ENCODE results near the gene ENC1.

The ENC1 gene

DNA sequence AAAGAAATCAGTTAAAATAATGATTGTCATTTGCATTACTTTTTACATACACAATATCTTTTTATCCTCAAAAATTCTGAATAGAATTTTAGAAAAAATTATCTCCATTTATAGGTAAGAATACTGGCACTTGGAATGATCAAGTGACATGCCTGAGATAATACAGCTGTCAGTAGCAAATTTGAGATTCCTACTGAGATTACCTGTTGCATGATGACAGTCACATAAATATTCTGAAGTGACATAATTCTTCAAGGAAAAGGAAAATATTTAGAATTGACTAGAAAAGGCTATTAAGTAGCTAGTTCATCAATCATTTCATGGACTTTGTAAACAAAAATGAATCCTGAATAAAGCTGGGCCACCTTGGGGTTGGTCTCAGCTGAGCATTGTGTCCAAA is 15.2 kb upstream of the ENC1 start:
- DNase-seq: no peak

DNA sequence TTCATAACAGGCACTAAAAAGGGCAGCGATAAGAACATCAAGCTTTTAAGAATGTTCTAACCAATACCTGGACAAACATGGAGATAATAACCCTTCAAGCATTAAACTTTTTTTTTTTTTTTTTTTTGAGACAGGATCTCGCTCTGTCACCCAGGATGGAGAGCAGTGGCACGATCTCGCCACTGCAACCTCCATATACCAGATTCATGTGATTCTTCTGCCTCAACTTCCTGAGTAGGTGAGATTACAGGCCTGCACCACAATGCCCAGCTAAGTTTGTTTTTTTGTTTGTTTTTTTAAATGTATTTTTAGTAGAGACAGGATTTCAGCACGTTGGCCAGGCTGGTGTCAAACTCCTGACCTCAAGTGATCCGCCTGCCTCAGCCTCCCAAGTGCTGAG is 14.7 kb upstream of the ENC1 start:
- DNase-seq: no peak

DNA sequence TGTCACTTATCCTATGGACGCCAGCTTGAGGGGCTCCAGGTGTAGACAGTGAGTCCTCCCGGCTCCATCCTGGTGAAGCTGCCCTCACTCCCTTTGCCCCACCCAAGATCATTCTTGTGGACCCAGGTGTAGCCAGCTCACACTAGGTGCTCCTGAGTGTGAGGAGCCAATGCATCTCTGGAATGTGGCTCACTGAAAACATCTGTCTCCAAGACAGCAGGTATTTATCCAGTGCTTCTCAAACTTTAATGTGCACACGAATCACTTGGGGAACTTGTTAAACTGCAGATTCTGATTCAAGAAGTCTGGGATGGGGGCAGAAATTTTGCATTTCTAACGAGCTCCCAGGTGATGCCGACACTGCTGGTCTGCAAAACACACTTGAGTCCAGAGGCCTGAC is 13.5 kb upstream of the ENC1 start:
- no peak for DNase-seq

DNA sequence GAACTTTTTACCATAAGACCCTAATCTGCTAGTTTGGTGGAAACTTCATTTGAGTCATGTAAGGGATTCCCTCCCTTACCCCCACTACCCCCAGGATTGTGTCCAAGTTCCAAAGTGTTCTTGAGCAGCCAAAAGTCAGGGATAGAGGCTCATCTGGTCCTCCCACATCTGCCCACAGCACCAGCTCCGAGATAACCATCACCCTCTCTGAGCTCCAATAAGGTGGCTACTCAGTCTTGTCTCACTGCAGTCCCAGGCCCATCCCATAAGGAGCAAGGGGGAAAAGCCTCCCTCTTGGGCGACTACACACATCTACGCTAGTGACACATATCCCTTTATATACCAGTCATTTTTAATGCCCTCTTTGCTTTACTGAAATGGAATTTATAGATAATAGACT is 12.0 kb upstream of the ENC1 start:
- no peak for DNase-seq

DNA sequence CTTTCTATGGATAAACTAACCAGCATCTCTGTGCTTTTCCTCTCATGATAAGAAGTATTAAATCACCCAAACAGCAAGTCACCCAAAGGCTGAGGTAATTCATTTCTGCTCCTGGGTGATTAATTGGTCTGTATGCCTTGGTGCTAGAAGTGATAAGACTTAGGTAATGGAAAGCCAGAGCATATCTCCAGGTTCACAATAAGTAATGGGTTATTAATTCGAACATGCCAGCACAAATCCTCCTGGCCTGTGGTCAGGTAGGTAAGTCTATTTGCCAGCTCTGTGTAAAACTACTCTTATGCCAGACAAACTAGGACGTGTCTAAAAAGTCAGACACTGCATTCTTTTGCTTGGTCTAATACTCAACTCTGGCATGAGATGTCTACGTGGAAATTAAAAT is 11.2 kb upstream of the ENC1 start:
- no peak for DNase-seq

DNA sequence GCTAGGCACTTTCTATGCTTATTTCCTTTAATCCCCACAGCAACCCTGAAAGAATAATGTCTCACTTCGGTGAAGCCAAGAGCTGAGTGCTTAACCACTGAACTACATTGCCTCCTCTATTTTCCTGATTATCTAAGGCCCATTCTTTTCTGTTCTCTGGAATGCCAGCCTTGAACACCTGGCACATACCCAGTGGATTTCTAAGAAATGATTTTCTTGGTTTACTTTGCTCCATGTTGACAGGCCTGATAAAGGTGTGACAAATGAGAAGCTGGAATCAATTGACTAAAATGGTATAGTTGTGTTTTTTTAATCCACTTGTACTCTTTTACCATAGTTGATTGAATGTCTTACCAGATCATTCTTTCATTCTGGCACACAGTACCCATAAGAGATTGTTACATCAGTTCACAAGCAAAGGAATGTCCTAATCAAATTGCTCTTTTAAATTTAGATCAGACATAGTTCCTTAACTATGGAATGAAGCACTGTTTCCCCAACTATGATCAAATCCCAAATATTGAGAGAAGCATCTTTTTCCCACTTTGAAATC is 9.0 kb upstream of the ENC1 start:
- DNase-seq: no peak

DNA sequence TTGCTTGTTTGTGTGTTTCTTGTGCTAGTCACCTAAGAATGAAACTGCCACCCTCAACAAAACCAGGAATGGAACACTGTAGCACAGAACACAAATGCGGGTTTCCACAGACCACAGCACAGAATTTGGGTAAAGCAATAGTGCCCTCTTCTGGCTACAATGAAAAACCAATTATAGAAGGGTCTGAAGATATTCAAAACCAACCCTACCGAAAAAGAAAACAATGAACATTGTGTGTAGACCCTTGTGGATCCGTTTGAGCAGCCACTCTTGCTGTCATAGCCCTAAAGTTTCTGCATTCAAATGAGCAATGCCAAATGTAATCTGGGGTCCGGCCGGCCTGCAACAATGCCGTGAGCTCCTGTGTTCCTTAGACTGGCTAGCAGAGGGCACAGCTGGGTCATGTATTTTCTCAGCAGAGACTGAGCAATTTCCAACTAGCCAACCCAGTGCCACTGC is 8.3 kb upstream of the ENC1 start:
- DNase-seq: no peak

DNA sequence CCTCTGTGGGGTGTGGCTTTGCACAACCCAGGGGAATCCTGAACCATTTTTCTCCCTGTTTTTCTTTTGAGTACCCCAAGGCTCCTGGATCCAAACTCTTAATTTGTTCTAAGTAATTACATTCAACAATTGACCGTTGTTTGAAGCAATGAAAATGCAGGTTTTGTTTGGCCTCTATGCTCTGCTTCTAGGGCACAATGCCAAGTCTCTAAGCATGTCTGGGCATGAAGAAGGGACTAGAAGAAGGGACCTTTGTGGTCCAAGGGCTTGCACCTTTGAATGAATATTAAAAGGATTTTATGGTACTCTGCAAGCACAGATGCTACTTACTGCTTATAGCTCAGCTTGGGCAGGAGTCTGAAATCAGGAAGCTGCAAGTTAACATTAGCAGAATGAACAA is 6.6 kb upstream of the ENC1 start:
- DNase-seq: no peak

DNA sequence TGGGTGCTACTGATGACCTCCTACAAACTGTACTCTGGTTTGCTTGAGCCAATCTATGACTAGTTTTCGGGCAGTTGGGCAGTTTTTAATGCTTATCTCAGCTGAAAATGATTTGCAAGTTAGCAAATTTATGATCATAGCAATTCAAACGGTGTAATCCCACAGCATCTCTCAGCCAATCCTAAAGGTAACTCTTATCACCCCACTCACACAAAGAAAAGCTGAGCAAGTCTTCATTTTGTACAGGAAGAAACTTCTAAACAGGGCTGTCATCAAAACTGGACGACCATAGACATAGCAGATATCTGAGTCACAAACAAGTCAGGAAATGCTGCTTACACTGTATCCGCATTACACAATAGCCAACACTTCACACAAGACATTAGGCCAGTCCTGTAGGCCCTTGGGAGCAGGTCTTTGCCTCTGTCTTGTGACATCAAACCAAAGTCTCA is 2.6 kb upstream of the ENC1 start:
- DNase-seq: no peak

DNA sequence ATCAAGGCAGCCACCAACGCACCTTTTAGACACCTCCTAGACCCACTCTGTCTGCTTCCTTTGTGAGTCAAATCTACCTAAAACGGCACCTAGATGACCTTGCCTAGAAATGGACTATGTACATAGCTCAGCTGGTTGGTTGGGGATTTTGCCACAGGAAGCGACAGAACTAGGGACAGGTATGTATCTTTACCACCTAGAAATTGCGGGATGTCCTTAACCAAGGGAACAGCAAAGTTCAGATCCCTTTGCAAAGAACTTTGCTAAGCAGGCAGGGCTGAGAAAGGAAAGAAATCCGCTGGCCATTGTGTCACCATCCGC is 2.0 kb upstream of the ENC1 start:
- DNase-seq: no peak

DNA sequence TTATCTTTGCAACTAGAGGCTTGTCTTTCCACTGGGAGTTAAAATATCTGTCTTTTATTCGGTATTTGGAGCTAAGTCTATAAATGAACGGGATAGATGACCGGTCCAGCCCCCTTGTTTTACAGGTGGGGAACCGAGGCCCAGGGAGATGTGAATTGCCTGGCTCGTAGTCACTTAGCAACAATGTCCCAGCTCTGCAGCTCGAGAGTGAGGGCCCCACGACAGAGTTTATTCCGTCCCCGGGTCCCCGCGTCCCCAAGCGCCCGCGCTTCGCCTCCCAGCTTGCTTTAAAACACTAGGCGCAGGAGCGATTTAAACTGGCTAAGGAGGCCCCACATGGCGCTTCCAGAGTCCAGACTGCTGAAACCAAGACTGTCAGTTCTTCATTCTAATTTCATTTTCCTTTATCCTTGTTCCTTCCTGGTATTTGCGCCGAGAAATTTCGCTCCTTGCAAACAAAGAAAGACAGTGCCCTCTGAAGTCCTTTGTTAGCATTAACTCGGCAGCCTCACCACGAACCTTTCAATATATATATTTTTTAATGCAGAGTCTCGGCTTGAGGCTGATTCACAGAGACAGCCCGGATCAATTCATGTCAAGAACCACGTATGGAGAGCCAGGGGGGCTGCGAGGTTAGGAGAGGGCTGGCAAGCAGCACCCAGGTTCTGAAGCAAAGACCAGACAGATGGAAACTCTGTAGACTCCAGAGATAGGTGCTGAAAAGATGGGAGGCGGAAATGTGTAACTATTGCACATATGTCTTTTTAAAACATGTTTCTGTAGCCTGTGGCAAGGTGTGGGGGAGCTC is 1.4 kb upstream of the ENC1 start:
- no peak for DNase-seq

DNA sequence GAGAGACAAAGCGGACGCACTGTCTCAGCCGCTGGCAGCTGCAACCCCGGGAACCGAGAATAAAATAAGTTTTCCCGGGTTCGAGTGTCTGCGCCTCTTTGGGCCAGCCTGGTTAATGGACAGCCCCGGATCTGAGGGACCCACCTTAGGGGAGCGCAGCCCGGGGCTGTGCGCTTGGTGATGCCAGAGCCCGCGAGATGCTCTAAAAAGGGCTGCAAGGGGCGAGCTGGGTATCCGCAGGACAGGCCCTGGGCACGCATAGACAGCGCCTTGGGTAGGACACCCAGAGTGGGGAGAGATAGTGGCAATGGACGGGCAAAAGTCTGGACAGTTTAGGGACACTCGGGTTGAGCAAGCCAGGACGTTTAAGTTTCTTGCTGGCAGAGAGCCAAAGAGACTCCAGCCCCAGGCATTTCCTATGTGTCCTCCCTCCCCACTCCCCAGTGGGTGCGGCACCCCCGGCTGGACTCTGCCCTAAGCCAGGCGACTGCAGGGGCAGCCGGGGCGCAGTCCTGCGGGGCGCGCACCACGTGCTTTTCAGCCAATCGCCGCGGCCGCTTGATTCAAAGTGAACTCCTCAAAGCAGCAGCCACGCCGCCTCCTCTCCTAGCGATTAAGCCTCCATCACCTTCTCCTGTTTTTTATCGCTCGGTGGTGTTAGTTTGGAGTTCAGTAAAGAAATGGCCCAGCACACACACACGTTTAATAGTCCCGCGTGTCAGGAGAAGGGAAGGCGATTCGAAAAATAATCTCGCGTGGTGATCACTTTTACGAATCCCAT is 616 bp upstream of the ENC1 start:
- no peak for DNase-seq

DNA sequence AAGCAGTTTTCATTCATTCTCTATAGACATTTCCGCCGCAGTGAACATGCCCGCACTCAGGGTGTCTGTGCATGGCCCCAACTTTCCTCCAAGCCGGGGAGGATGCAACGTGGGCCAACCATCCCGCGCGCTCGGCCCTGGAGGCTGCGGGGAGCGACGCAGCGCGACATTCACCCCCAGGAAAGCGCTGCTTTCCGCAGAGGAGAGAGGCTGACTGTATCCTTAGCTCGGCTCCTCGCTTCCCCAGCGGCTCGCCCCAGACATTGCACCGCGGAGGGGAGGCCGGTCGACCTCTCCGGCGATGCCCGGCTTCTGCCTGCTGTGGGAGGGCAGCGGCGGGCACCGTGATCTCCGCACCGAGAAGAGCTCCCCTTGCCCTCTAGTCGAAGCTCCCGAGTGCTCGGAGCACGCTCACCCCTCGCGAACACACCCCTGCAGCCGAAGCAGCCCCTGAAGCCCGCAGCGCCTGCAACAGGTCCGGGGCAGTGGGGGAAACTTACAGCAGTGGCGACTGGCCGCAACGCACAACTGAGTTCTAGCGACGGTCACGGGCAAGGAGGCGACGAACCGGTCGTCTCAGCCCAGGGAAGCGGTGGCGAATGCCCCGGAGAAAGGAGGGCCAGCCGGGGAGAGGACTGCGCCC is 600 bp downstream of the ENC1 start:
- DNase-seq: no peak

DNA sequence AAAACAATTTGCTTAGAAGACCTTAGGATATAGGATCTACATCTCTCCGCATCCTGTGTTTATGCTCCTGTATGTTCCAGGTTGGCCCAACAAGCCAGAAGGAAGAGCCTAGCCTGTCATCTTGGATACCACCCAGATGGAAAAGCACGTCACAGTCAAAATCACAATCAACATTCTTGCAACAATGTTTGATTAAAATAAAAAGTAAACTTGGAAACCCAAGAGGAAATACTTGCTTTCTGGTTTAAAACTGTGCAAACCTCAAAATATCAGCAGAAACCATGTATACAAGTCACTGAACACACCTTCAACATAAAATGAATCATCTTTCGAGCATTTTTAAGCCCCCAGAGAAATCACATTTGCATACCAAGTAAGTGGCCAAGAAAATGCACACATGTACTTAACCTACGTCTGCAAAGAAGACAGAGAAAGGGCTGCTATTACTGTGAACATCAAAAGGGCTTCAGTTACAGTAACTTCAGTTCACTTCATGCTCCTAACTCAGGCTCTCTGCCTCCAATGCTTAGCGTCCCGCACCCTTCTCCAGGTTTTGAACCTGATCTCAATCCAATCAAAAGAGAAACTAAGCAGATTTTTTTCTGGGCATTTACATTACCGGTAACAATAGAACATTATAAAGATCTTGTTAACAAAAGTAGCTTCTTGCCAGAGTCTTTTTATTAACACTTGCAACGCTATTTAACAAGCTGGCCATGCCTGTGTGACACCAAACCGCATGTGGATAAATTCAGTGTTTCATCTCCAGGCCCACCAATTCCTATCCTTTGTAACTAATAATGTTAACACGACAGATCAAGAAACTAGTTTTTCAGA is 1.3 kb downstream of the ENC1 start:
- no peak for DNase-seq

DNA sequence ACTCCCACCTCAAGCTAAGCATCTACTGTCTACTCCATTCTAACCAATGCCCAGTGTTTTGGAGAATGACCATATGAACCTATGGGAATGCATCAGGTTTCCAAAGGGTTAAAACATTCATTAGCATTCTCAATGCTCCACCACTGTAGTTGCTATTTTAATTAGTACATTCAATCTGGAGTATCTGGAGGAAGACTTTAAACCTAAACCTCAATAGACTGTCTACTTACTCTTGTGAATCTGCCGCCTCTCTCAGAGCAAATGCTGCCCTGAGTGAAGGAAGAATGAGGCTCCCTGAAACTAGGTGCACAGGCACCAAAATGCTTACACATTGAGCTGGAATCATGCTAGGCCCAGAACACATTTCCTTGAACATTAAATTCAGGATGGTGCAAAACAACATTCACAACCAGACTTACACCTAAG is 2.0 kb downstream of the ENC1 start:
- DNase-seq: no peak

DNA sequence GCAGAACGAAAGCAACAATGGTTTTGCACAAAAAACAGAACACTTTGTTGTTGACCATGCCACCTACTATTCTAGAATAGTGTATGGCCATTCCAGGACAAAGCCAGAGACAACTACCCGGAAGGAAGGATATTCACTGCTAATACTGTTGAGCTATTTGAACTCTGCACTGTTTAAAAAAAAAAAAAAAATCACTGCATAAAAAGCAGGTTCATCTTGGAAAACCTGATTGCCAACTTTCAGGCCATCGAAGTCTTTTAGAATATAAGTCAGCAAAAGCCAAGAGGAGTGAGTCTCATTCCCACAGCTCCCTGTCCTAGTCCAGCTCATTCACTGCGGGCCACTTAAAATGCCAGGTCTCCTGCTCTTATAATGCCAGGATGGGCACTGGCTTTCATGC is 4.0 kb downstream of the ENC1 start:
- no peak for DNase-seq

DNA sequence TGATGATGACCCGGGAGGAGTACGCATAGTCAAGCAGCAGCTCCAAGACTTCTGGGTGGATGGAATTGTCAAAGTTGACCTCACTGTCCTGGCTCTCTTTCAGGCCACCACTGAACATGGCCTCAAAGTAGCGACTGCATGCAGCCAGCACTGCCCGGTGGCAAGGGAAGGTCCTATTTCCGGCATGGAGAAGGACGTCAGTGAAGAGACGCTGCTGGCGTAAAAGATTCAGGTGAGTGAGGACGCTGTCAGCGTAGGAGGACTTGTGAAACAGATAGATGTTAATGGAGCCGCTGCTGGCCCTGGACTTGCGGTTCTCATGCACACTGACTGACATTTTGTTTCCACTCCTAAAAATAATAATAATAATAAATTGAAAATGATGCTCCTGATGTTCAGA is 4.4 kb downstream of the ENC1 start:
- DNase-seq: no peak

DNA sequence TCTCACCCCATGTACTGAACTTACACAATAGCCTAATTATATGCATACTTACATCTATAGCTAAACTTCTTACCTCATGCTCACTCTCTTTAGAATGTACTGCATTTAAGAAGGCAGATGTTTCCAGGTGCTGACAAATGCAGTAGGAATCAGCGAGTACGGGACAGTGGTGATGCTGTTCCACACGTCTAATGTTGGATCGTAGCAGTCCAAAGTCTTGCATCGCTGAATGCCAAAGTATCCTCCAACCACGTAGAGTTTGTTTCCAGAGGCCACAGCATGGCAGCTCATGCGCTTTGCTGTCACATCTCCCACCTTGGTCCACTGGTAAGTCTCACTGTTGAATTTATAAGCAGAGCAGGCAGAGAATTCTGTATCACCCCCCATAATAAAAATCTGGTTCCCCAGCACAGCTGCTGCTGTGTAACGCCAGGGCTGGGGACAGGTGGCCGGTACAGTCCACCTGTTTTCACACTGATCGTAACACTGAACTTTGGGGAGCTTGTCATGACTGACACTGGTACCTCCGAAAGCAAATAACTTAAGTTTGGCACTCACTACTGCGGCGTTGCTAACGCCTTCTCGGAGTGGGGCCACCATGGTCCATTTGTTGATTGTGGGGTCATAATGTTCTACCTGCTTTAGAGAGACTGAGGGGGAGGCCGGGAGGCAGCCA is 5.8 kb downstream of the ENC1 start:
- DNase-seq: no peak

DNA sequence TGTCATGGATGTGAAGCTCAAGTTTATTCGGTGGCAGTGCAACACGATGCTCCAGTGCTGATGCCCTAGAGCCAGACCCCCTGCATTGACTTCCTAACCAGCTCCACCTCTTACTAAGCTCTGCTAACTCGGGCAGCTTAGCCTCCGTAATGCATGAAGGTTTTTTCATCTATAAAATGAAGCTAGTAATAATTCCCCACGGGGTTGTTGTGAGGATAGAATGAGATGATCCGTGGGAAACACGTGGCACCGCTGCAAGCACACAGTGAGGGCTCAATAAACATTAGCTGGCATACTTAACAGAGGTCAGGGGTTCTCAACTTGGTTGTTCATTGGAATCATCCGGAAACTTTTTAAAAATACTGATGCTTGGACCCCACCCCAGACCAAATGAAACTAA is 6.8 kb downstream of the ENC1 start:
- no peak for DNase-seq

DNA sequence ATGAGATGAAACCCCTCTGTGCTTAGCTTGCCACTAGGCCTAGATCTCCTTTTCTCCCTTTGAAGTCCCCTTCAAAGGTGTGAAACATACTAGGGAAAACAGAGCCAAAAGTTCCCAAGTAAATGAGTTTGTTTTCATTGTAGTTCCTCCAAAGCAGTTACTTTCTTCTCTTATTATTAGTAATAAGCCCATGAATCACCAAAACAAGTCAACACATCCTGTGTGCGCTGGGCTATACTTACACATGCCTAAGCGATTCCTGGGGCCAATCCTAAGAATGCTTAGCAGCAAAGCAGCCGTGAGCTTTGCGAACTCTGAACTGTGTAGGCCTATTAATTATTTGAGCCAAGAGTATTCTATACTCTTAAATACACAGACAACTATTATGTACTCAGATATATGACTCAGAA is 7.6 kb downstream of the ENC1 start:
- DNase-seq: no peak

DNA sequence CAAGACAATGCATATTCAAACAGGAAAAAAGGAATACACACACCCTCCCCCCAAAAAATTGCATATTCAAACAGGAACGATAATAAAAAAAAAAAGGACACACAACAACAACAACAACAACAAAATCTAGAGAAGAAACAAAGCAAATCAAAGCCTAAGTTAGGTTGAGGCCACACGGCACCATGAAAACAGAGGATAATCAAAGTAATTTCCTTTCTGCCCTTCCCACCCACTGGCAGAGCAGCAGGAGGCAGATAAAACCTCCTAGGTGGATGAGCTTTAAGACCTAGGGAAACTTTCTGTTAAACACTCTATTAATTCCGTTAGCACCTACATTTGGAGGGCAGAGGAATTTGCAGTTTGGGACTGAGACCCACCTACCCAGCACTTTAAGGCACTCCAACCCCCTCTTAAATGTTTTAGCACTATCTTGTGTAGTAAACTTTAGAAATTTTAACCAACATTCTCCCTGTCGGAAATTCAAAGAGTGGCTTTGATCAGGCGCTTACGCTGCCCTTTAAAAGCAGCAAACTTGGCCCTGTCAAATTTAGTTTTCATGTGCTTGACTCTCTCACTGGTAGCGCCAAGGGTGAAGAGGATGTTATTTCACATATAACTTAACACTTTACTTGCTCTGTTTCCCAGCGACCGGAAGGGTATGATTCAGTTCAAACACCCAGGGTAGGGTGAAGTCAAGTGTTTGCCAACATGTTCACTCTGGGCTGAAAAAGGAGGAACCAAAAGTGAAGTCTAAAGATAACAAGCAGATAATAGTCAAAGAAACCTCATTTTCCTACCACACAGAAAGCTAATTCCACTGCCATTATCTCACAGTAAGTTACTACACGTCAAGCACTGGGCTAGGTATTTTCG is 9.2 kb downstream of the ENC1 start:
- DNase-seq: no peak

Data from effector CD8-positive, alpha-beta T cell (primary cell).